ENCODE results near the gene MRPS18A. TPM values are rescaled to one million over a fixed set of nuclear protein-coding genes. Genes with fewer than 3 reads are reported as not detected.

Gene MRPS18A
- total and polyA plus RNA-seq, 2 donors (not counting 1 experiment from before 2014, with no cell fraction given), result 39.6 to 46.3 TPM

- Histone ChIP-seq H3K9me3 (ENCODE audit: control extremely low read depth in 1 of 3, control insufficient read depth in 2 of 3, insufficient read depth in 1 of 3, low read length in 2 of 3) (no peaks in the 10 kb centered on the region), H3K27ac (ENCODE audit: low read length in 2 of 2) (peak overlapping the region; percentile 76 to 90), H3K4me2 (replicated peaks; ENCODE audit: low read depth, low read length, poor library complexity, severe bottlenecking) (peak overlapping the region; percentile 92), H3K4me3 (ENCODE audit: control extremely low read depth in 1 of 5, extremely low read depth in 1 of 5, insufficient read depth in 1 of 5, low read depth in 2 of 5, low read length in 4 of 5) (peak overlapping the region; percentile 80 to 98 (median 96)), H3K27me3 (replicated peaks in 1 of 4; ENCODE audit: control extremely low read depth in 1 of 4, control insufficient read depth in 3 of 4, insufficient read depth in 4 of 4, low read length in 3 of 4) (no peaks in the 10 kb centered on the region), H2AFZ (ENCODE audit: insufficient read depth, low read depth, low read length, poor library complexity, severe bottlenecking) (peak overlapping the region; percentile 92), H3K4me1 (ENCODE audit: control insufficient read depth in 2 of 2, insufficient read depth in 2 of 2, low read length in 2 of 2) (peaks cover 37 to 42% of the 10 kb centered on the region in 2 donors), H3K79me2 (ENCODE audit: control insufficient read depth, insufficient read depth, low read length) (peaks cover 66% of the 10 kb centered on the region), H3K36me3 (replicated peaks in 1 of 2; ENCODE audit: control extremely low read depth in 1 of 2, control insufficient read depth in 1 of 2, extremely low read depth in 1 of 2, insufficient read depth in 2 of 2, low read length in 1 of 2) (peaks cover 5 to 14% of the 10 kb centered on the region in 2 experiments), H3K9ac (ENCODE audit: low read length) (peak overlapping the region; percentile 95), H4K20me1 (ENCODE audit: control insufficient read depth, insufficient read depth, low read length, poor library complexity, severe bottlenecking) (peaks cover 28% of the 10 kb centered on the region)
- intact Hi-C loops (cut with micrococcal nuclease), result loop anchor here (1.0 to 10.0 kb wide), 3 partner anchors 18 to 1472 kb away; partner anchors contain the start of genes GTPBP2 and MRPS10
- Mint-ChIP-seq H3K27ac (peak overlapping the region; percentile 92), H3K4me1 (peaks cover 53% of the 10 kb centered on the region), H3K4me3 (peak overlapping the region; percentile 97), H3K9me3 (ENCODE audit: insufficient read depth) (no peaks in the 10 kb centered on the region), H3K27me3 (no peaks in the 10 kb centered on the region)
- ChIA-PET POLR2A (interaction anchor here (1.6 kb wide), 1 partner anchor 83 kb away, joined by 3 read pairs; the partner anchor contains the start of gene VEGFA), CTCF (interaction anchor here (2.2 to 2.5 kb wide), 2 partner anchors 19 to 82 kb away, joined by 12 to 13 read pairs; no protein-coding TSS in a partner anchor)
- no peak for ATAC-seq (ENCODE audit: low read depth)
- 10% methylated on average over 6 of the region's 10 CpGs for WGBS (ENCODE audit: insufficient coverage)
- no peak for TF ChIP-seq CTCF (IDR thresholded peaks at IDR 0.05)
- DNase-seq, result no peak
Observed at GRCh38 chr6:43687079-43687436, 533 bp downstream of the MRPS18A start.

DNA sequence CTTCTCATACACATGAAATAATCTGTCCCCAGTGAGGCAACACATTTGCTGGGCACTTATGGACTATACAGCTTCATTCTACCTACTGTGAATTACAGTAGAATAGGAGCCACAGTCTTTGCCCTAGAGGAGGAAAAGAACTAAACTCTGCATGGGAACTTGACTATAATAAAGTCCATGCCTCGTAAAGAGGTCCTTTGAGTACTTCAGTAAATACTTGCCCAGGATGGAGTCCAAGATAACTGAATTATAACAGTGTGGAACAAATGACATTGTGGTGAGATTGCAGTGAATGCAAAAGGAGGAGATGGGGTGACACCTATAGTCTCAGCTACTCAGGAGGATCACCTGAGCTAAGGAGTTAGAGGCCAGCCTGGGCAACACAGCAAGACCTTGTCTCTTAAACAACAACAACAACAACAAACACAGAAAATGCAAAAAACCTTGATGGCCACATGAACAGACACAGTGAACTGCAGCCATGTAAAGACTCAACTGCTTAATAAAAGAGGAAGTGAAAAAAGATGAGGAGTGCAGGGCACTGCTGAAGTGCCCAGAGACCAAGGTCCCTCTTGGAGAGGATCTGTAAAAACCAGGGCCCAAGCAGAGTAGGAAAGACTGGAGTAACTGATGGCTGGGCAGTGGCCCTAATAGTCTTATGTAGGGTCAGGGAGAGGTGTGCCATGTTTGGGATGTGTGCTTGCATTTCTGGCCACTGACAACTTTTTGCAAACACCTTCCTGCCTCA lies 3.7 kb downstream of the MRPS18A start:
- intact Hi-C loops (cut with micrococcal nuclease), result loop anchor here (10.0 kb wide), 1 partner anchor 1469 kb away; the partner anchor contains the start of gene MRPS10
- H4K20me1 ChIP-seq (ENCODE audit: control insufficient read depth, insufficient read depth, low read length, poor library complexity, severe bottlenecking), result peaks cover 59% of the 10 kb centered on the region
- peak; percentile 61 for DNase-seq

More for the DNA sequence above, 3.7 kb downstream of the MRPS18A start:
- Histone ChIP-seq H3K4me3 (ENCODE audit: control extremely low read depth in 1 of 5, extremely low read depth in 1 of 5, insufficient read depth in 1 of 5, low read depth in 2 of 5, low read length in 4 of 5) (no peak overlapping the region), H3K4me2 (replicated peaks; ENCODE audit: low read depth, low read length, poor library complexity, severe bottlenecking) (peak overlapping the region; percentile 31), H3K27me3 (replicated peaks in 1 of 4; ENCODE audit: control extremely low read depth in 1 of 4, control insufficient read depth in 3 of 4, insufficient read depth in 4 of 4, low read length in 3 of 4) (no peaks in the 10 kb centered on the region), H3K9me3 (ENCODE audit: control extremely low read depth in 1 of 3, control insufficient read depth in 2 of 3, insufficient read depth in 1 of 3, low read length in 2 of 3) (no peaks in the 10 kb centered on the region), H3K36me3 (replicated peaks in 1 of 2; ENCODE audit: control extremely low read depth in 1 of 2, control insufficient read depth in 1 of 2, extremely low read depth in 1 of 2, insufficient read depth in 2 of 2, low read length in 1 of 2) (peaks cover 16 to 38% of the 10 kb centered on the region in 2 experiments), H3K9ac (ENCODE audit: low read length) (no peak overlapping the region), H2AFZ (ENCODE audit: insufficient read depth, low read depth, low read length, poor library complexity, severe bottlenecking) (no peak overlapping the region), H3K79me2 (ENCODE audit: control insufficient read depth, insufficient read depth, low read length) (peaks cover 89% of the 10 kb centered on the region), H3K4me1 (ENCODE audit: control insufficient read depth in 2 of 2, insufficient read depth in 2 of 2, low read length in 2 of 2) (peaks cover 37 to 42% of the 10 kb centered on the region in 2 donors), H3K27ac (ENCODE audit: low read length in 2 of 2) (peak overlapping the region in 1 of 2 donors; percentile 67)
- peak overlapping the region; percentile 42 for H3K4me3 Mint-ChIP-seq
- H3K27me3 Mint-ChIP-seq, result no peaks in the 10 kb centered on the region
- ATAC-seq (ENCODE audit: low read depth), result peak; percentile 64
- WGBS (ENCODE audit: insufficient coverage), result 90% methylated on average over 1 of the region's 1 CpG
- TF ChIP-seq EZH2 (IDR thresholded peaks at IDR 0.05; ENCODE audit: borderline replicate concordance, insufficient read depth, low read depth, low read length, poor library complexity, severe bottlenecking), result no peak
- TF ChIP-seq CTCF (IDR thresholded peaks at IDR 0.05), result no peak
- H3K27ac Mint-ChIP-seq, result peak overlapping the region; percentile 77
- POLR2A ChIA-PET, result no interaction called here
- H3K4me1 Mint-ChIP-seq, result peaks cover 55% of the 10 kb centered on the region
- H3K9me3 Mint-ChIP-seq (ENCODE audit: insufficient read depth), result no peaks in the 10 kb centered on the region
- CTCF ChIA-PET, result interaction anchor here (1.1 kb wide), 1 partner anchor 41 kb away, joined by 4 read pairs; no protein-coding TSS in a partner anchor

Measured in B cell (primary cell).